HG02973 (cell line): Measurements from ENCODE around the gene FAM98C.
"Not testable (repeated sequence)": the region's sequence is repeated elsewhere in the genome, so short reads cannot be mapped to it uniquely, and the experiment has no call there.

ENCODE experiments used
- ATAC-seq: cut with Tn5 transposase; IDR thresholded peaks from one replicate; pipeline ENCODE4 v1.9.1; 2021; ENCODE audit warnings: moderate library complexity; ENCODE audit not compliant: unreplicated experiment

The FAM98C gene

DNA sequence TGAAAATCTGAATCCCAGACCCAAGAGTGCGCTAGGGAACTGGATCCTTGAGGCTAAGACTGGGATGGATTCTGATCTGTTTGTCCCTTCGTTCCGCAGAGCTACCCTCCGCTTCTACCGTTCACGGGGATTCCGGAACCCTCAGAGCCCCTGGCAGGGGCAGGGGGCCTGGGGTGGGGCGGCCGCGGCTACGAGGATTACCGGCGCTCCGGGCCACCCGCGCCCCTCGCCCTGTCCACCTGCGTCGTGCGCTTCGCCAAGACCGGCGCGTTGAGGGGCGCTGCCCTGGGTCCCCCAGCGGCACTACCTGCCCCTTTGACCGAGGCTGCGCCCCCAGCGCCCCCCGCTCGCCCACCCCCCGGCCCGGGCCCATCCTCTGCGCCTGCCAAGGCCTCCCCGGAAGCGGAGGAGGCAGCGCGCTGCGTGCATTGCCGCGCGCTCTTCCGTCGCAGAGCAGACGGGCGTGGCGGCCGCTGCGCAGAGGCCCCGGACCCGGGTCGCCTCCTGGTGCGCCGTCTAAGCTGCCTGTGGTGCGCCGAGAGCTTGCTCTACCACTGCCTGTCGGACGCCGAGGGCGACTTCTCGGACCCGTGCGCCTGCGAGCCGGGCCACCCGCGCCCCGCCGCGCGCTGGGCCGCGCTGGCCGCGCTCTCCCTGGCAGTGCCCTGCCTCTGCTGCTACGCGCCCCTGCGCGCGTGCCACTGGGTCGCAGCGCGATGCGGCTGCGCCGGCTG, 7.3 kb upstream of the FAM98C start:
- no peak for ATAC-seq

DNA sequence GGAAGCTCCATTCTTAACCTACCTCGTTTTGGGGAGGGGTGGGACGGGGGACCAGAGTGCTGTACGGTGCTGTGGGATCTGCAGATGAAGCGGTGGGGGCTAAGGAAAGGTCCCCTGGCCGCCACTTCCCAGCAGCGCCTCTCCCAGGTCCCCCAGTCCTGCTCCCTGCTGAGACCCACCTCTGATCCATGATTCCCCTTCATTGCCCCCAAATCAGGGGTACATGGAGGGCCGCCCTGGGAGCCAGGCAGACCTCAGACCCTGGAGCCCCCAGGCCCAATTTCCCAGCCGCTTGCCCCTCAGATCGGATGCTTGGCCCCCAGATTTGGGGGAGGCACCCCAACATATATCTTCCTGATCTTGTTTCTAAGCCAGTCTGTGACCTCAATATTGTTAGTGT, 3.8 kb upstream of the FAM98C start:
- ATAC-seq = no peak

DNA sequence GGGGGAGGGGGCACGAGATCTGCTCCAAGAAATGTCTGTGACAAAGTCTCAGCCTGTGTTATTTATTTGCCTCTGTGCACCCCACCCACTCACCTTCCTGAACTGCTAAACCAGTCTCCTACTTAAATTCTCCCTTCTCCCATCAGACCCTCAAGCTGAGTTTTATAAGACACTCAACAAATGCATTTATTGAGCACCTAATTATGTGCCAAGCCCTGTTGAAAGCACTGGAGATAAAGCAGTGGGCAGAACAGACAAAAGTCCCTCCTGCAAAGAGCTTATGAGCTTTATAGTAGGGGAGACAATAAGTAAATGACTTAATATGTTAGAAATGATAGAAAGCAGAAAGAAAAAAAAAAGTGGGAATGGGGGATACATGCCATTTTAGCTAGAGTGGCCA, 3.4 kb upstream of the FAM98C start:
- ATAC-seq = no peak

DNA sequence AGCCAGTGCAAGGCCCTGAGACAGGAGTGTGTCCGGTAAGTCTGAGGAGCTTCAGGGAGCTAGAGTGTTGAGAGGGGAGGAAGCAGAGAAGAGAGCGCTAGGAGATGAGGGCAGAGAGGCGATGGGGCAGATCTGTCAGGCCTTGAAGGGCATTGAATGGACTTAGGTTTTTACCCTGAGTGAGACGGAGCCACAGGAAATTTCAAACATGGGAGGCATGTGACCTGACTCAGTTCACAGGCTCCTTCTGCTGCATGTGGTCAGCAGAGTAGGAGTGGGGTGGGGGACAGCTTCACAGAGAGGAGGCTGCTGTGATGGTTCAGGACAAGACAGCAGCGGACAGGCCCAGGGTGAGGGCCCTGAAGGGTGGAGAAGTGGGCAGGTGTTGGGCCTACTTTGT, 2.5 kb upstream of the FAM98C start:
- ATAC-seq = no peak

DNA sequence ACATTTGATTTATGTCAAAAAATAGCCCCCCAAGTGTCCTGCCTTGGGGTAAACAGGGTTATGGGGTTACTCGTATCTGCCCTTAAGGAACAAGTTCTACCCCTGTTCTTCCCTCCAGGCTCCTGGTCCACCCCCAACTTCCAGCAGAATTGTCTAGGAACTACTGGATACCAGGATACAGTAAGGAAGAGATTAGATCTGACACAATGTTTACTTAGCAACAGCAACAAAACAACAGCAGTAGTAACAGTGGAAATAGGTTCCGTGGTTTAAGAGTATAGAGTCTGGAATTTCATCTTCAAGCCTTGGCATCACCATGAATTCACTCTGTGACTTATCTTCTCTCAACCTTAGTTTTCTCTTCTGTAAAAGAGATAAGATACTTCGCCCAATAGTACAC, 1.7 kb upstream of the FAM98C start:
- no peak for ATAC-seq

DNA sequence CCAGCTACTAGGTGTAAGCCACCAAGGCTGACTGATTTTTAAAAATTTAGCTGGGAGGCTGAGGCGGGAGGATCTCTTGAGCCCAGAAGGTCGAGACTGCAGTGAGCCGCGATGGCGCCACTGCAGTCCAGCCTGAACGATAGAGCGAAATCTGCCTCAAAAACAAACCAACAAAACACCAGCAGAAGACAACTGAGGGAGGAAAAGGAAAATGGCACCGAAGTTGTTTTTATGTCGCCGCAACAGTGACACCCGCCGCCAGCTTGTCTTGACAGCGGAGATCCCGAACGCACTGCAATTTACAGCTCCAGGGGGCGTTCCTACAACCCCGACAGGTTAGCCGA, 298 bp upstream of the FAM98C start:
- ATAC-seq = peak; percentile 3

DNA sequence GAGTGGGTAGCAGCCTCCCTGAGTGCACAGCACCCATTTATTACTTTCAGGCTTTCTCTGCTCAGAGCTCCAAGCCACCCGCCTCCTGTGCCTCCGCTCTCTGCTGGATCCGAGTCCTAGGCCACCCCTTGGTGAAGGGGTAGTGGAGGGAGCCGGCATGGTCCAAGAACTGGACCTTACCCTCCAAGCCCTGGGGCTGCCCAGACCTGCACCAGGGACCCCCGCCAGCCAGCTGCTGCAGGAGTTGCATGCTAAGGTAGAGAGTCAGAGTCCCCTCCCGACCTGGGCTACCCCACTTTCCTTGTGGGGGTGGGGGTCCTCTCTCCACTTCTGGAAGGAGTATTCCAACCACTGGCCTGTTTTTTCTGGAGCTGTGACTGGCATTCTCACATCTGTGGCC, 2.0 kb downstream of the FAM98C start:
- ATAC-seq = no peak

DNA sequence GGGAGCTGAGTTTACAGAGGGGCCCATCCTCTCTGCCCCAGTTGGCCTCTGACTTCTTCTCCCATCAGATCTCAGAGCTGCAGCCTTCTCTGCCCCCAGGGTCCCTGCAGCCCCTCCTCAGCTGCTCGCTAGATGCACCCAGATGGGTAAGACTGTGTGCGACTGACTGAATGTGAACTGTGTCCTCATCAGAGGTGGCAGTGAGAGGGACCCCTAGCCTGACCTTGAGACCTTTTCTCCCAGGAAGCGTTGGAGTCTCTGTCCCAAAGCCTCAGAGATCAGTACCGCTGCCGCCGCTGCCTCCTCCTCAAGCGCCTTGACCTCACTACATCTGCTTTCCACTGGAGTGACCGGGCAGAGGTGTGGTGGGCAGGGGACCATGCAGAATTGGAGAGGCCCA, 2.4 kb downstream of the FAM98C start:
- no peak for ATAC-seq

DNA sequence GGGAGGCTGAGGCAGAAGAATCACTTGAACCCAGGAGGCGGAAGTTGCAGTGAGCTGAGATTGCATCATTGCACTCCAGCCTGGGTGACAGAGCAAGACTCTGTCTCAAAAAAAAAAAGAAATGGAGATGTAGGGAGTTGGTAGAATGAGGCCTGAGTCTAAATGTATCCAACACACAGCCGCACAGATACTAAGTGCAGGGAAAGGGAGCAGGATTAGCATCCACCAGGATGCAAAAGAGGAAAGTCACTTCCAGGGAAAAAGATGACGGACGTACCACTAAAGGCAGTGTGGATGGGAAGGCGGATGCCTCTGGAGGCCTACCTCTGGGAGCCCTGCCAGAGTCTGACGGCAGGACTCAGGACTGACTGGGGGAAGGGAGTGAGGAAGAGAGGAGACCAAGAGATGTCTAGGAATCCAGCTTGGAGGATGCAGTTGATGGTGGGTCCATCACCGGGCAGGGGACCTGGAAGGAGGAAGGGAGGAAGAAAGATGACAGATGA, 6.8 kb downstream of the FAM98C start:
- ATAC-seq = no peak

DNA sequence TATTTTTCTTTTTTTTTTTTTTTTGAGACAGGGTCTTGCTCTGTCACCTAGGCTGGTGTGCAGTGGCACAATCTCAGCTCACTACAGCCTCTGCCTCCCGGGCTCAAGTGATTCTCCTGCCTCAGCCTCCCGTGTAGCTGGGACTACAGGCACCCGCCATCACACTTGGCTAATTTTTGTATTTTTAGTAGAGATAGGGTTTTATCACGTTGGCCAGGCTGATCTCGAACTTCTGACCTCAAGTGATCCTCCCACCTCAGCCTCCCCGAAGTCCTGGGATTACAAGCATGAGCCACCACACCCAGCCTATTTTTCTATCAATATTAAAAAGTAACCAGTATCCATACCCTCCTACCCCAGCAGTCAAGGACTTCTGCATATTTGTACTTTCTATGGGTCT, 7.5 kb downstream of the FAM98C start:
- ATAC-seq = not testable (repeated sequence)

DNA sequence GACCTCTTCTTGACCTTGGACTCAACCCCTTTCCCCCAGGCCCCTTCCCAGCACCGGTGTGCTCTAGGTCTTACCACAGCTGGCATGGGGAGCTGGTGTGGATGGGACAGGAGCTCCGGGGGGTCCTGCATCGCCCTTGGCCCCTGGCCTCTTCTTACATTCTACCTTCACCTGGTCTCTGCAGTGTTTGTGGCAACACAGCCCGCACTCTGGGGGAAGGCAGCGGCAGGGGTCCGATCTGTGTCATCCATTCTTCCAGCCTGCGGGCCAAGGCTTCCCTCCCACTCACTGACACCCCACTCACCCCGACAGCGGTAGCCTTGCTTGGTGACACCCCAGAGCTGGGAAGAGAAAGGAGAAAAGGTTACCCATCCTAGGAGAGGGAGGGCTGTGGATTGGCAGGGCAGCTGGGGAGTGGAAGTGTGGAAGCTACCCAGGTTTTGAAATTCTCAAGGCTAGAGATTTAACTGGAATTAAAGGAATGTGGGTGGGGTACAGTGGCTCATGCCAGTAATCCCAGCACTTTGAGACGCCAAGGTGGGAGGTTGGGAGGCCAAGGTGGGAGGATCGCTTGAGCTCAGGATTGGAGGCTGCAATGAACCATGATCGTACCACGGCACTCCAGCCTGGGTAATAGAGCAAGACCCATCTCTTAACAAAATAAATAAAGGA, 8.3 kb downstream of the FAM98C start:
- no peak for ATAC-seq

DNA sequence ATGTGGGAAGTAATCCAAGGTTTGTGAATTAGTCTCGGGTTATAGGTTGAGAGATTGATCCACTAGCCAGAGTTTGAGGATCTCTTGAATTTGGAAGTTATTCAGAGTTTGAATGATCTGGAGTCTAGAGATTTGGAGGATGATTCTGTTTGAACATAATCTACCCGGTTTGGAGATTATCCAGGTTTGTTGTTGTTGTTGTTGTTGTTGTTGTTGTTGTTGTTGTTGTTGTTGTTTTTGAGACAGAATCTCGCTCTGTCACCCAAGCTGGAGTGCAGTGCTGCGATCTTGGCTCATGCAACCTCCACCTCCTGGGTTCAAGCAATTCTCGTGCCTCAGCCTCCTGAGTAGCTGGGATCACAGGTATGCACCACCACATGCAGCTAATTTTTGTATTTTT, 9.0 kb downstream of the FAM98C start:
- ATAC-seq = not testable (repeated sequence)

DNA sequence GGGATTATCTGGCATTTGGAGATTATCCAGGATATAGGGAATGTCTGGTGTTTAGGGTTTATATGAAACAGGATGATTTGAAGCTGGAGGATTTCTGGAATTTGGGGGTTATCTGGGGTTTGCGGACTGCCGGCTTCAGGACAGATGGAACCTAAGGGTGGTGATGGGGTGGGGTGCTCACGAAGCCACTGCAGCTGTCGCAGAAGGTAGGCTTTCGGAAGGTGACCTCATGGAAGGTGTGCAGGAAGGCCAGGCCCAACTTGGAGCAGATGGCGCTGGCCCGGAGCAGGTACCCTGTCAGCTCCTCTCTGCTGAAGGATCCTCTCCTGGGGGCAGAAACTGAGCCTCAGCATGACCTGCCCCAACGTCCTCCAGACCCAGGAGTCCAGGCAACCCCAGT, 9.6 kb downstream of the FAM98C start:
- no peak for ATAC-seq

DNA sequence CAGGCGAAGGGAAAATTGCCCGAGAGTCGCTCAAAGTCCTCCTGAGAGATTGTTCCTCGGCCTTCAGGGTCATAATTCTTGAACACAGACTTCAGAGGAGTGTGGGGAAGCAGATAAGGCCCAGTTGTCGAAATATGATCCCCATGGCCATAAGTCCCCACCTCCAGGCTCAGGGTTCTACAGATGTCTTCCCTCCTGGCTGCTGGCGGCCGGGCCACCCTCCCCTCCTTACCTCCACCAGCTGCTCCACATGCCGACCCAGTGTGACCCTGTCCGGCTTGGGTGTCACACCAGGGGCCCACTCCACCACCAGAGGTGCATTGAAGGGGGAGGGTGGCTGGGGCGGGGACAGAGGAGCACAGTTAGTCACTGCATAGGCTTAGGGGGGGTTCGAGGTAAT, 10.1 kb downstream of the FAM98C start:
- ATAC-seq = no peak

DNA sequence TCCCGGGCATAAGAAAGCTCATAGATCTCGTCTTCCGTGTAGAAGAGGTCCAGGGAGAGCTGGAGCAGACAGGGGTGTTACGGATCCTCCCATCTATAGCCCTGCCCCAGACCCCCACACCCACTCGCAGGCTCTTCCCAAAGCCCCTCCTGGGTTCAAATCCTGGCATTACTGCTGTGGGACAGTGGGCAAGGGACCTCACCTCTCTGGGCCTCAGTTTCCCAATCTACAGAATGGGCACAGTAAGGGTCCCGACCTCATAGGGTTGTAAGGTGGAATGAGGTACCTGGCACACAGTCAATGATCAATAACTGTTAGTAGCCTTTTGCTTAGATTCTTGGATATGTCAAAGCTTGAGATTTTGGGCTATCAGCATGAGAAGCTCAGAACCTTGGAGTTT, 10.5 kb downstream of the FAM98C start:
- ATAC-seq = no peak

DNA sequence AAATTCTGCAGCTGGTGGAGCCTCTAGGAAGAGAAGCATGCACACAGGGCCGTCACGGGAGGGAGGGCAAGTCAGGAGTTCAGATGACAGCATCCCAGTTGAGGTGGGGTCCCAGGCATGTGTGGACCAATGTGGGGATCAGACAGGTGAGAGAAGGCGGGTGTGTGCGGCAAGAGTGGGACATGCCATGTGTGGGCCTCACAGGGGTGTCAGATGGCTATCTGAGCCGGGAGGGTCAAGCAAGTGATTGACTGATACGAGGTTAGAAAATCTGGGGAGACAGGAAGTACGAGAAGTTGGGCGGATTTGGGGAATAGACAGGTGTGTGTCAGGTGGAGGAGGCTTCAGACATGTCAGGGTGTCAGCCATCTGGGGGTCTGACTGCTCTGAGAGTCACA, 14.3 kb downstream of the FAM98C start:
- no peak for ATAC-seq

DNA sequence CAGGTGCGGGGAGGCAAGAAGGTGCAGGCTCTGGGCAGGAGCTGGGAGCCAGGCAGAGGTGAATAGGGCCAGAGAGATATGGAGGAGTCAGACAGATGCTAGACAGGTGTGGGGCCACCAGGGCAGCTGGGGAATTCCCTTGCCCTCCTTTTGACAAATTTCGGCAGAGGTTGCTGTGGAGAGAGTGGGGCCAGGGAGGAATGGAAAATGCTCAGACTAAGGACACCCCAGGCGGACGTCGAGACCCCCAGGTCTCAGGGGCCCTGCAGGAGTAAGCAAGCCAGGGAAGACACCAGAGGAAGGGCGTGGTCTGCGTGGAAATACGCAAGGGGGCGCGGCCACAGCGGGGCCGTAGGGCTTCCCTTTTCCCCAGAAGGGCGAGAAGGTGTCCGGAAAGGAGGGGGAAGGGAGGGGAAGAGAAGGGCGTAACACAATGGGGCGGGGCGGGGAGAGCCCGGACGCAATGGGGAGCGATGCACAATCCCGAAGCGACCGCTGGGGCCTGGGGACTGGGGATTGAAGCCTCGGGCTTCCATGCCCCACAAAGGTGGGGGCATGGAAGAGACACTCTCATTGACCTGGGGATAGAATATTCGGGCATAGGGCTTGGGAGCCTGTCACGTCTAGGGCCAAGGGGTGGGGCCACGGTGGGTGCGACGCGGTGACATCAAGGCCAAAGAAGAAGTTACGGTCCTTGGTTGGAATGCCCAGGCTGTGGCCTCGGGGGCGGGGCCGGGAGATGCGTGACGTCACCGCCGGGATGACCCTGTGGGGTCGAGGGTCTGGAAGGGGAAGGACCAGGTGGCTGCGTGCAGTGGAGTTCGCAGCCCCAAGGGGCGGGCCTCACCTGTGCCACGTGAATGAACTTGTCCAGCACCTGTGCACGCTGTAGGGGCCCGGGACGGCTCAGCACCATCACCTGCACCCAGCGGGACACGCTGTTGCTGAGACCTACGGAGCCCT, 14.9 kb downstream of the FAM98C start:
- ATAC-seq = no peak

DNA sequence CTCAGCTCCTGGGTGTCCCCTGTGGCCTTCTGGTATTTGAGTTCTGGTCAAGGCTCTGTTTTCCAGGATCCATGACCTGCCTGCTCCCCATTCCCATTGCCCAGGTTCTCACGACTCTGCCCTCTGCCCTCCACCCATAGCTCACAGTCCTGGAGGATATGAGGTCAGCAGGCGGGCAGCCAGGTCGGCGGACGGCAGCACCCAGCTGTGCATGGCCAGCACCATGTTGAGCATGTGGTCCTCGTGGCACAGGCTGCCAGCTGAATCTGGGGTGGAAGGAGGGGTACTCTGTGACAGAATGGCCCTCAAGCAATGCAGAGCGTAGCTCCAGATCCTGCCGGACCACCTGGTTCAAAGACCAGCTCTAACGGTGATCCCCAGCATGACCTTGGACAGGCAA, 18.0 kb downstream of the FAM98C start:
- no peak for ATAC-seq

DNA sequence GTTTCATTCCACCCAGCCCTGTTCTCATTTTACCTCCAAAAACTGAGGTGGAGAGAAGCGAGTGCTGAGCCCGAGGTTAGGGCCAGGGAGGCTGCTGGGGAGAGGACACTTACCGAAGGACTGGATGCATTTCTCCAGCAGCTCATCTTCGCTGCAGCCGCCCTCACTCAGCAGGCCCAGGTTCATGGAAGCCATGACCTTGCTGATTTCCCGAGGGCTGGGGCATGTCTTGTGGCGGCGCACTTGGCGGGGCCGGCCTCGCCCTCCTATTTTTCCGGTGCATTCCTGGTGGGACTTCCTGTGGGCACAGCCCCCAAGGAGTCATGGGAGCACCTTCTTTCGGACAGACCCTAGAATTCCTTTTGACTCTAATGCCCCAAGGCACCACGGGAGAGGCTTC, 19.0 kb downstream of the FAM98C start:
- ATAC-seq = no peak

DNA sequence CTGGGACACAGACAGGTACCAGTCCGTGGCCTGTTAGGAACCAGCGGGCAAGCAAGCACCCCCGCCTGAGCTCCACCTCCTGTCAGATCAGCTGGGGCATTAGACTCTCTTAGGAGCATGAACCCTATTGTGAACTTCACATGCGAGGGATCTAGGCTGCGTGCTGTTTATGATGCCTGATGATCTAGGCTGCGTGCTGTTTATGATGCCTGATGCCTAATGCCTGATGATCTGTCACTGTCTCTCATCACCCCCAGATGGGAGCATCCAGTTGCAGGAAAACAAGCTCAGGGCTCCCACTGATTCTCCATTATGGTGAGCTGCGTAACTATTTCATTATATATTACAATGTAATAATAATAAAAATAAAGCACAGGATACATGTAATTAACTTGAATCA, 19.5 kb downstream of the FAM98C start:
- ATAC-seq = no peak

DNA sequence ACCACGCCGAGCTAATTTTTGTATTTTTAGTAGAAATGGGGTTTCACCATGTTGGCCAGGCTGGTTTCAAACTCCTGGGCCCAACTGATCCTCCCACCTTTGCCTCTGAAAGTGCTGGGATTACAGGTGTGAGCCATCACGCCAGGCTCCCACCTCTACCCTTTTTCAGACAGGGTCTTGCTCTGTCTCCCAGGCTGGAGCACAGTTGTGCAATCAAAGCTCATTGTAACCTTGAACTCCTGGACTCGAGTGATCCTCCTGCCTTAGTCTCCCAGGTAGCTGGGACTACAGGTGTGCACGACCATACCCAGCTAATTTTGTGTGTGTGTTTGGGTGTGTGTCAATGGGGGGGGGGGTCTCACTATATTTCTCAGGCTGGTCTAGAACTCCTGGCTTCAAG, 21.4 kb downstream of the FAM98C start:
- ATAC-seq = no peak
